Measurements from ENCODE around the gene GRHL3. TPM values are rescaled to one million over a fixed set of nuclear protein-coding genes. Genes with fewer than 3 reads are reported as not detected.

Gene GRHL3
- total RNA-seq, 2 experiments from 2014 or later: not detected

DNA sequence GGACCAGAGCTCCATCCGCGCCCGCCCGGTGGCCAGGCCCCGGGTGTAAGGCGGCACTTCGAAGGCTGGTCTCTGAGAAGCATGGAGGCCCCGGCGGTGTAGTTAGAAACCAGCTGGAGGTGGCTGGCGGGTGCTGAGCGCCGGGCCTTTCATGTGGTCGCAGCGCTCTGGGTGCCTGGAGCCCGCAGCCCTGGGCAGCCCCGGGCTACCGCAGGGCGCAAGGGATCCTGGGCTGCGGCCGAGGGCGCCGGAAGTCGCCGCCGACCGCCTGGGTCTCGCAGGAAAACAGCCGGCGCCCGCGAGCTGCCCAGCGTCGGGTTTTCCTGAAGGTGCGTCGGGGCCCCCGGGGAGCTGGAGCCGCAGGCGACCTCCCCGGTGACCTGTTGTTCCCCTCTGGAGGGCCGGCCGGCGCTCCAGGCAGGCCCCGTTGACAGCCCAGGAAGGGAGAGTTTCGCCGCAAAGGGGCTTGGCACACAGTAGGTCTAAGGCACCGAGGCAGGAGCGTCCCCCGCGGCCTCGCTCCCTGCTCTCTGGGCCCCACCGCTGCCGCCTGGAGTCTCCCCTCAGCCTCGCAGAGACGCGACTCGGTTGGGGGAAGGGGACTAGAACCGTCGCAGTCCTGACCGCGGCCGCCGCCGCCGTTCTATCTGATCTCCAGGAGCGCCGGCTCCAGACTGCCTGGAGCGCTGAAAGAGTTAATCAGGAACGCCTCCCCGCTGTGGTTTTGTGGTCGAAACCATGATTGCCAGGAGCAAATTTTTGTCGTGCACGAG lies 2.7 kb downstream of the GRHL3 start:
- peaks cover 41% of the 10 kb centered on the region for H3K4me1 Mint-ChIP-seq (ENCODE audit: low read depth)
- no peaks in the 10 kb centered on the region for H3K36me3 Mint-ChIP-seq (ENCODE audit: low read depth)
- ChIA-PET CTCF (interaction anchor here (0.7 to 3.7 kb wide), 11 partner anchors 9 to 172 kb away, joined by 3 to 29 read pairs (median 6); no protein-coding TSS in a partner anchor), POLR2A (interaction anchor here (0.6 to 1.6 kb wide), 8 partner anchors 8 to 356 kb away, joined by 3 to 5 read pairs (median 3); no protein-coding TSS in a partner anchor)
- peaks cover 76% of the 10 kb centered on the region for H3K27me3 Mint-ChIP-seq
- peak overlapping the region; percentile 60 for H3K4me3 Mint-ChIP-seq
- no peak overlapping the region for H3K27ac Mint-ChIP-seq
- DNase-seq (peak; percentile 87), ATAC-seq (peak; percentile 81)
- H3K9me3 Mint-ChIP-seq: no peaks in the 10 kb centered on the region
- no peak for TF ChIP-seq CTCF (IDR thresholded peaks at IDR 0.05)
- intact Hi-C loops (cut with micrococcal nuclease): loop anchor here (5.0 kb wide), 1 partner anchor 70 kb away; no protein-coding TSS in a partner anchor

- ATAC-seq (no peak), DNase-seq (no peak)
- peak overlapping the region; percentile 60 for H3K4me3 Mint-ChIP-seq
- CTCF ChIA-PET: interaction anchor here (0.7 to 3.7 kb wide), 9 partner anchors 8 to 172 kb away, joined by 3 to 29 read pairs (median 6); no protein-coding TSS in a partner anchor
- TF ChIP-seq CTCF (IDR thresholded peaks at IDR 0.05): no peak
- peaks cover 41% of the 10 kb centered on the region for H3K4me1 Mint-ChIP-seq (ENCODE audit: low read depth)
- no peaks in the 10 kb centered on the region for H3K36me3 Mint-ChIP-seq (ENCODE audit: low read depth)
- POLR2A ChIA-PET: interaction anchor here (0.7 to 1.6 kb wide), 5 partner anchors 8 to 357 kb away, joined by 3 to 5 read pairs (median 3); no protein-coding TSS in a partner anchor
- H3K27ac Mint-ChIP-seq: no peak overlapping the region
- no peaks in the 10 kb centered on the region for H3K9me3 Mint-ChIP-seq
- intact Hi-C loops (cut with micrococcal nuclease): loop anchor here (5.0 kb wide), 1 partner anchor 70 kb away; no protein-coding TSS in a partner anchor
- peaks cover 78% of the 10 kb centered on the region for H3K27me3 Mint-ChIP-seq
Observed at GRCh38 chr1:24322470-24323177, 3.5 kb downstream of the GRHL3 start.

GRCh38 chr1:24323281-24323680 lies 4.1 kb downstream of the GRHL3 start:
- peaks cover 40% of the 10 kb centered on the region for H3K4me1 Mint-ChIP-seq (ENCODE audit: low read depth)
- no peak for DNase-seq
- no peak for TF ChIP-seq CTCF (IDR thresholded peaks at IDR 0.05)
- ChIA-PET CTCF (interaction anchor here (1.3 to 2.0 kb wide), 3 partner anchors 63 to 122 kb away, joined by 3 to 7 read pairs (median 5); no protein-coding TSS in a partner anchor), POLR2A (interaction anchor here (1.6 to 2.2 kb wide), 2 partner anchors 10 to 61 kb away, joined by 4 to 6 read pairs; no protein-coding TSS in a partner anchor)
- no peak overlapping the region for H3K27ac Mint-ChIP-seq
- no peak overlapping the region for H3K4me3 Mint-ChIP-seq
- H3K9me3 Mint-ChIP-seq: no peaks in the 10 kb centered on the region
- no peaks in the 10 kb centered on the region for H3K36me3 Mint-ChIP-seq (ENCODE audit: low read depth)
- intact Hi-C loops (cut with micrococcal nuclease): loop anchor here (5.0 kb wide), 1 partner anchor 69 kb away; no protein-coding TSS in a partner anchor
- H3K27me3 Mint-ChIP-seq: peaks cover 74% of the 10 kb centered on the region
- ATAC-seq: no peak

DNA sequence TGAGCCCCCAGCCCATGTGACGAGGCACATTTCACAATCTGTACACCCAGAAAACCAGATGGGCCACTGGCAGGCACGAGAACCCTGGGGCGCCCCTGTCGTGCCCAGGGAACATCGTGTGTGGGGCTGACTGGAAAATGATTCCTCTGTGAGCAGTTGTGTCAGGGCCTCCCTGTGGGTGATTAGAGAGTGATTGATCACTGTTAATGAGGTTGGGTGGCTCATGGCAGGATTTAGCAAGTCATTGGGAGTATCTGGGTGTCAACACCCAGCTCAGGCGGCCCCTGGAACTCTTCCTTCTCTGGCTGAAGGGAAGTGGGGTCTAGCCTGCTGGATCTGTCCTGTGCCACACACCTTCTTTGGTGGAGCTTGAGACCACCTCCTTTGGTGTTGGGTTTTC lies 5.7 kb downstream of the GRHL3 start:
- DNase-seq: no peak
- CTCF ChIA-PET: interaction anchor here (1.4 kb wide), 1 partner anchor 66 kb away, joined by 7 read pairs; no protein-coding TSS in a partner anchor
- intact Hi-C loops (cut with micrococcal nuclease): loop anchor here (5.0 kb wide), 1 partner anchor 67 kb away; no protein-coding TSS in a partner anchor
- POLR2A ChIA-PET: interaction anchor here (0.8 to 2.2 kb wide), 2 partner anchors 60 to 567 kb away, joined by 3 to 6 read pairs; no protein-coding TSS in a partner anchor
- no peak for ATAC-seq
- no peak for TF ChIP-seq CTCF (IDR thresholded peaks at IDR 0.05)
- H3K27ac Mint-ChIP-seq: no peak overlapping the region
- H3K4me1 Mint-ChIP-seq (ENCODE audit: low read depth): peaks cover 24% of the 10 kb centered on the region
- no peak overlapping the region for H3K4me3 Mint-ChIP-seq
- H3K27me3 Mint-ChIP-seq: peaks cover 58% of the 10 kb centered on the region
- no peaks in the 10 kb centered on the region for H3K36me3 Mint-ChIP-seq (ENCODE audit: low read depth)
- H3K9me3 Mint-ChIP-seq: no peaks in the 10 kb centered on the region

Data from activated CD8-positive, alpha-beta T cell treated with anti-CD3 and anti-CD28 coated beads for 36 hours (primary cell).